ENCODE results near the gene MED15.

DNA sequence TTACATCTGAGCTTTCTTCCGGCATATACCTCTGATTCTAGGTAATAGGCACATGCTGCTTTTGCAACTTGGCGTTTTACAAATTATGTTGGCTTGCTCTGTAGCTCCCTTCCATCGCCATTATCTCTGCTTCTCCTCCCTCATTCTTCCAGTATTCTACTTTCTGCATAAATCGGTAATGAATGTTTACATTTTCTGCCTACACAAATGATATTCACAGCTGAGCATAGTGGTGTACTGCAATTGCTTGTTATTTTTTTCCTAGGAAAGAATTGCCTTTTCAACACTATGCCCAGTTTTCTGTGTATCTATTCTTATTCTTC is 18.9 kb downstream of the MED15 start:
- TF ChIP-seq, protein P1, sequence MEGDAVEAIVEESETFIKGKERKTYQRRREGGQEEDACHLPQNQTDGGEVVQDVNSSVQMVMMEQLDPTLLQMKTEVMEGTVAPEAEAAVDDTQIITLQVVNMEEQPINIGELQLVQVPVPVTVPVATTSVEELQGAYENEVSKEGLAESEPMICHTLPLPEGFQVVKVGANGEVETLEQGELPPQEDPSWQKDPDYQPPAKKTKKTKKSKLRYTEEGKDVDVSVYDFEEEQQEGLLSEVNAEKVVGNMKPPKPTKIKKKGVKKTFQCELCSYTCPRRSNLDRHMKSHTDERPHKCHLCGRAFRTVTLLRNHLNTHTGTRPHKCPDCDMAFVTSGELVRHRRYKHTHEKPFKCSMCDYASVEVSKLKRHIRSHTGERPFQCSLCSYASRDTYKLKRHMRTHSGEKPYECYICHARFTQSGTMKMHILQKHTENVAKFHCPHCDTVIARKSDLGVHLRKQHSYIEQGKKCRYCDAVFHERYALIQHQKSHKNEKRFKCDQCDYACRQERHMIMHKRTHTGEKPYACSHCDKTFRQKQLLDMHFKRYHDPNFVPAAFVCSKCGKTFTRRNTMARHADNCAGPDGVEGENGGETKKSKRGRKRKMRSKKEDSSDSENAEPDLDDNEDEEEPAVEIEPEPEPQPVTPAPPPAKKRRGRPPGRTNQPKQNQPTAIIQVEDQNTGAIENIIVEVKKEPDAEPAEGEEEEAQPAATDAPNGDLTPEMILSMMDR (IDR thresholded peaks at IDR 0.05): no peak
- no peak for TF ChIP-seq POLR2A (IDR thresholded peaks at IDR 0.05)

Measured in uterus (tissue), 2 donors.